ENCODE results near the gene FOXRED2.

FOXRED2 gene

GRCh38 chr22:36466258-36466657, 40.6 kb downstream of the FOXRED2 start:
- Histone ChIP-seq H3K4me3 (ENCODE audit: low read depth, low read length, poor library complexity, severe bottlenecking) (no peak overlapping the region), H3K27ac (ENCODE audit: low read depth, low read length, poor library complexity, severe bottlenecking) (no peak overlapping the region), H3K4me1 (ENCODE audit: insufficient read depth, low read length, severe bottlenecking) (no peaks in the 10 kb centered on the region), H3K79me2 (ENCODE audit: insufficient read depth, low read length) (no peaks in the 10 kb centered on the region), H3K4me2 (ENCODE audit: low read length) (no peak overlapping the region), H3K36me3 (ENCODE audit: insufficient read depth, low read length) (peaks cover 38% of the 10 kb centered on the region; the same call in 1 of the 2 replicates), H3K9me2 (ENCODE audit: low read depth, low read length) (no peaks in the 10 kb centered on the region), H2AFZ (ENCODE audit: low read length) (no peak overlapping the region), H3K27me3 (ENCODE audit: insufficient read depth, low read length) (no peaks in the 10 kb centered on the region), H4K20me1 (ENCODE audit: insufficient read depth, low read length) (no peaks in the 10 kb centered on the region), H3F3A (ENCODE audit: insufficient read depth, low read length) (no peaks in the 10 kb centered on the region), H3K9ac (ENCODE audit: low read length) (no peak overlapping the region), H3K9me3 (ENCODE audit: low read length) (no peaks in the 10 kb centered on the region)
- TF ChIP-seq EZH2 (IDR thresholded peaks at IDR 0.05; ENCODE audit: borderline replicate concordance, low read length) (no peak), CTCF (IDR thresholded peaks at IDR 0.05; ENCODE audit: low read length) (no peak)

- Histone ChIP-seq H3K79me2 (ENCODE audit: insufficient read depth, low read length) (no peaks in the 10 kb centered on the region), H3K36me3 (ENCODE audit: insufficient read depth, low read length) (peaks cover 32% of the 10 kb centered on the region; the same call in 1 of the 2 replicates), H3K27ac (ENCODE audit: low read depth, low read length, poor library complexity, severe bottlenecking) (no peak overlapping the region), H3K4me1 (ENCODE audit: insufficient read depth, low read length, severe bottlenecking) (no peaks in the 10 kb centered on the region), H3K9me3 (ENCODE audit: low read length) (no peaks in the 10 kb centered on the region), H3K9me2 (ENCODE audit: low read depth, low read length) (no peaks in the 10 kb centered on the region), H3K9ac (ENCODE audit: low read length) (no peak overlapping the region), H2AFZ (ENCODE audit: low read length) (no peak overlapping the region), H3F3A (ENCODE audit: insufficient read depth, low read length) (no peaks in the 10 kb centered on the region), H4K20me1 (ENCODE audit: insufficient read depth, low read length) (no peaks in the 10 kb centered on the region), H3K27me3 (ENCODE audit: insufficient read depth, low read length) (no peaks in the 10 kb centered on the region), H3K4me2 (ENCODE audit: low read length) (no peak overlapping the region), H3K4me3 (ENCODE audit: low read depth, low read length, poor library complexity, severe bottlenecking) (no peak overlapping the region)
- no peak for TF ChIP-seq EZH2 (IDR thresholded peaks at IDR 0.05; ENCODE audit: borderline replicate concordance, low read length)
- TF ChIP-seq CTCF (IDR thresholded peaks at IDR 0.05; ENCODE audit: low read length) = no peak
Observed at GRCh38 chr22:36465232-36466021, 41.4 kb downstream of the FOXRED2 start.

- Histone ChIP-seq H2AFZ (ENCODE audit: low read length) (no peak overlapping the region), H3K4me1 (ENCODE audit: insufficient read depth, low read length, severe bottlenecking) (no peaks in the 10 kb centered on the region), H3F3A (ENCODE audit: insufficient read depth, low read length) (no peaks in the 10 kb centered on the region), H3K27ac (ENCODE audit: low read depth, low read length, poor library complexity, severe bottlenecking) (no peak overlapping the region), H3K9ac (ENCODE audit: low read length) (no peak overlapping the region), H3K9me2 (ENCODE audit: low read depth, low read length) (no peaks in the 10 kb centered on the region), H3K9me3 (ENCODE audit: low read length) (no peaks in the 10 kb centered on the region), H3K4me3 (ENCODE audit: low read depth, low read length, poor library complexity, severe bottlenecking) (no peak overlapping the region), H4K20me1 (ENCODE audit: insufficient read depth, low read length) (no peaks in the 10 kb centered on the region), H3K27me3 (ENCODE audit: insufficient read depth, low read length) (no peaks in the 10 kb centered on the region), H3K36me3 (ENCODE audit: insufficient read depth, low read length) (peaks cover 32% of the 10 kb centered on the region; the same call in 1 of the 2 replicates), H3K4me2 (ENCODE audit: low read length) (no peak overlapping the region), H3K79me2 (ENCODE audit: insufficient read depth, low read length) (no peaks in the 10 kb centered on the region)
- no peak for TF ChIP-seq CTCF (IDR thresholded peaks at IDR 0.05; ENCODE audit: low read length)
- no peak for TF ChIP-seq EZH2 (IDR thresholded peaks at IDR 0.05; ENCODE audit: borderline replicate concordance, low read length)
Observed at GRCh38 chr22:36464715-36465231, 42.1 kb downstream of the FOXRED2 start.

Data from OCI-LY1 (cell line).